ENCODE results near the gene INSM1.
"Not testable (repeated sequence)": the region's sequence is repeated elsewhere in the genome, so short reads cannot be mapped to it uniquely, and the experiment has no call there.

The INSM1 gene

GRCh38 chr20:20367575-20368417 lies at the start of gene INSM1:
Gene INSM1, plus strand, starts transcription at chr20:20368104. Its CDS starts 164 bp downstream, at chr20:20368268.
- no peak for DNase-seq

- no peak for DNase-seq
These were observed 49.3 kb upstream of the INSM1 start for GRCh38 chr20:20318365-20319161.

GRCh38 chr20:20321134-20321533 lies 46.8 kb upstream of the INSM1 start:
- DNase-seq, result no peak

- DNase-seq, result no peak
These were observed 46.0 kb upstream of the INSM1 start for GRCh38 chr20:20321917-20322316.

GRCh38 chr20:20322912-20323311 lies 45.0 kb upstream of the INSM1 start:
- DNase-seq, result no peak

GRCh38 chr20:20327746-20328145 lies 40.2 kb upstream of the INSM1 start:
- no peak for DNase-seq

GRCh38 chr20:20329564-20329963 lies 38.3 kb upstream of the INSM1 start:
- DNase-seq, result no peak

GRCh38 chr20:20331156-20331555 lies 36.7 kb upstream of the INSM1 start:
- DNase-seq, result no peak

GRCh38 chr20:20331817-20332216 lies 36.1 kb upstream of the INSM1 start:
- DNase-seq, result no peak

- DNase-seq, result no peak
These were observed 34.0 kb upstream of the INSM1 start for GRCh38 chr20:20333866-20334265.

- no peak for DNase-seq
These were observed 33.4 kb upstream of the INSM1 start for GRCh38 chr20:20334489-20334888.

GRCh38 chr20:20338133-20338730 lies 29.7 kb upstream of the INSM1 start:
- no peak for DNase-seq

- DNase-seq, result no peak
These were observed 27.5 kb upstream of the INSM1 start for GRCh38 chr20:20340443-20340842.

- no peak for DNase-seq
These were observed 26.5 kb upstream of the INSM1 start for GRCh38 chr20:20341371-20341770.

- DNase-seq, result no peak
These were observed 25.8 kb upstream of the INSM1 start for GRCh38 chr20:20342066-20342465.

- DNase-seq, result no peak
These were observed 24.0 kb upstream of the INSM1 start for GRCh38 chr20:20343932-20344331.

- DNase-seq, result no peak
These were observed 23.4 kb upstream of the INSM1 start for GRCh38 chr20:20344476-20344875.

GRCh38 chr20:20353576-20353975 lies 14.3 kb upstream of the INSM1 start:
- no peak for DNase-seq

GRCh38 chr20:20355503-20355902 lies 12.4 kb upstream of the INSM1 start:
- not testable (repeated sequence) for DNase-seq

- no peak for DNase-seq
These were observed 9.1 kb upstream of the INSM1 start for GRCh38 chr20:20358801-20359200.

- no peak for DNase-seq
These were observed 8.3 kb upstream of the INSM1 start for GRCh38 chr20:20359628-20360027.

- DNase-seq, result peak in 2 of 6 experiments; percentile 2 to 5
These were observed 7.4 kb upstream of the INSM1 start for GRCh38 chr20:20360464-20360863.

- DNase-seq, result no peak
These were observed 5.0 kb upstream of the INSM1 start for GRCh38 chr20:20362774-20363433.
